ENCODE results near the gene DTX2.
"Not testable (repeated sequence)": the region's sequence is repeated elsewhere in the genome, so short reads cannot be mapped to it uniquely, and the experiment has no call there.

The DTX2 gene
- 11.3 reads per million, percentile 34 among the genes with 10 or more reads in this experiment for total RNA-seq

GRCh38 chr7:76461464-76462101 is at the start of gene DTX2:
DTX2 (plus strand) TSS chr7:76461709; CDS start chr7:76480510, 18,801 bp downstream.
- peak; percentile 25 for DNase-seq

GRCh38 chr7:76412249-76412648 is 49.3 kb upstream of the DTX2 start:
- DNase-seq = no peak

- not testable (repeated sequence) for DNase-seq
Measured at GRCh38 chr7:76417654-76418310, 43.7 kb upstream of the DTX2 start.

GRCh38 chr7:76421097-76421496 is 40.4 kb upstream of the DTX2 start:
- DNase-seq = not testable (repeated sequence)

- no peak for DNase-seq
Measured at GRCh38 chr7:76423666-76424412, 37.7 kb upstream of the DTX2 start.

- DNase-seq = no peak
Measured at GRCh38 chr7:76424413-76425111, 36.9 kb upstream of the DTX2 start, which contains the start of gene ZP3. ZP3 (plus strand) TSS chr7:76424950; CDS start chr7:76424965, 15 bp downstream.

GRCh38 chr7:76425156-76425555 is 36.4 kb upstream of the DTX2 start:
- DNase-seq = no peak

- not testable (repeated sequence) for DNase-seq
Measured at GRCh38 chr7:76425558-76425957, 36.0 kb upstream of the DTX2 start.

GRCh38 chr7:76426246-76426645 is 35.3 kb upstream of the DTX2 start:
- no peak for DNase-seq

- no peak for DNase-seq
Measured at GRCh38 chr7:76427635-76428034, 33.9 kb upstream of the DTX2 start.

GRCh38 chr7:76428149-76428823 is 33.2 kb upstream of the DTX2 start:
- no peak for DNase-seq

- DNase-seq = no peak
Measured at GRCh38 chr7:76428868-76429805, 32.4 kb upstream of the DTX2 start.

- no peak for DNase-seq
Measured at GRCh38 chr7:76430211-76430610, 31.3 kb upstream of the DTX2 start.

- DNase-seq = no peak
Measured at GRCh38 chr7:76430836-76431235, 30.7 kb upstream of the DTX2 start.

- peak; percentile 12 for DNase-seq
Measured at GRCh38 chr7:76437873-76438272, 23.6 kb upstream of the DTX2 start.

- DNase-seq = not testable (repeated sequence)
Measured at GRCh38 chr7:76439120-76439888, 22.2 kb upstream of the DTX2 start.

- not testable (repeated sequence) for DNase-seq
Measured at GRCh38 chr7:76440404-76440803, 21.1 kb upstream of the DTX2 start.

GRCh38 chr7:76441792-76442191 is 19.7 kb upstream of the DTX2 start:
- DNase-seq = not testable (repeated sequence)

GRCh38 chr7:76442664-76443446 is 18.7 kb upstream of the DTX2 start:
- DNase-seq = not testable (repeated sequence)
